Transverse colon (tissue), 4 donors: ENCODE results near the gene CHCHD3.

Source experiments
- CTCF ChIP-seq, 5 experiments: fragments of 200-600 bp in 3 of 5; fragments of 450-650 bp in 2 of 5; sonication (generic) in 3 of 5; IDR thresholded peaks; 1 replicate in 2 of 5; 2 replicates in 3 of 5; pipeline ENCODE4 v1.5.1; 2016 to 2017; ENCODE audit warnings: antibody characterized with exemption in 5 of 5, inconsistent platforms in 3 of 5, mild to moderate bottlenecking in 2 of 5, moderate library complexity in 1 of 5
- EP300 ChIP-seq: sonication (generic); formaldehyde crosslinking; IDR thresholded peaks from one replicate; pipeline ENCODE4 v1.6.1; 2017; ENCODE audit warnings: antibody characterized with exemption, low read depth
- POLR2A ChIP-seq: fragments of 450-650 bp; IDR thresholded peaks from one replicate; pipeline ENCODE4 v1.6.1; 2016; ENCODE audit warnings: antibody characterized with exemption, mild to moderate bottlenecking, moderate library complexity
- POLR2AphosphoS5 ChIP-seq, 3 donors: sonication (generic); formaldehyde crosslinking; IDR thresholded peaks; one replicate each; pipeline ENCODE4 v1.6.1; 2016; ENCODE audit warnings: antibody characterized with exemption in 3 of 3

- TF ChIP-seq CTCF (IDR thresholded peaks at IDR 0.05) (no peak), EP300 (no peak), POLR2A (no peak), POLR2AphosphoS5 (IDR thresholded peaks at IDR 0.05) (no peak)
Observed at GRCh38 chr7:132953468-132953867, 128.4 kb downstream of the CHCHD3 start.
